GDM1 (cell line): ENCODE measurements around the gene NUTM2D.
A peak's percentile ranks its signal among the peaks of the same experiment; 100 is the strongest.
"Not testable (repeated sequence)": the region's sequence is repeated elsewhere in the genome, so short reads cannot be mapped to it uniquely, and the experiment has no call there.

ENCODE experiments used
- DNase-seq: peaks from one replicate; lab custom pipeline; 2025; lab: John Stamatoyannopoulos, UW

NUTM2D gene, protein sequence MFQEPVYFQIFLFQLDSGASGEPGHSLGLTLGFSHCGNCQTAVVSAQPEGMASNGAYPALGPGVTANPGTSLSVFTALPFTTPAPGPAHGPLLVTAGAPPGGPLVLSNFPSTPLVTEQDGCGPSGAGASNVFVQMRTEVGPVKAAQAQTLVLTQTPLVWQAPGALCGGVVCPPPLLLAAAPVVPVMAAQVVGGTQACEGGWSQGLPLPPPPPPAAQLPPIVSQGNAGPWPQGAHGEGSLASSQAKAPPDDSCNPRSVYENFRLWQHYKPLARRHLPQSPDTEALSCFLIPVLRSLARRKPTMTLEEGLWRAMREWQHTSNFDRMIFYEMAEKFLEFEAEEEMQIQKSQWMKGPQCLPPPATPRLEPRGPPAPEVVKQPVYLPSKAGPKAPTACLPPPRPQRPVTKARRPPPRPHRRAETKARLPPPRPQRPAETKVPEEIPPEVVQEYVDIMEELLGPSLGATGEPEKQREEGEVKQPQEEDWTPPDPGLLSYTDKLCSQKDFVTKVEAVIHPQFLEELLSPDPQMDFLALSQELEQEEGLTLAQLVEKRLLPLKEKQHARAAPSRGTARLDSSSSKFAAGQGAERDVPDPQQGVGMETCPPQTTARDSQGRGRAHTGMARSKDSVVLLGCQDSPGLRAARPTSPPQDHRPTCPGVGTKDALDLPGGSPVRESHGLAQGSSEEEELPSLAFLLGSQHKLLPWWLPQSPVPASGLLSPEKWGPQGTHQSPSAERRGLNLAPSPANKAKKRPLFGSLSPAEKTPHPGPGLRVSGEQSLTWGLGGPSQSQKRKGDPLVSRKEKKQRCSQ

DNA sequence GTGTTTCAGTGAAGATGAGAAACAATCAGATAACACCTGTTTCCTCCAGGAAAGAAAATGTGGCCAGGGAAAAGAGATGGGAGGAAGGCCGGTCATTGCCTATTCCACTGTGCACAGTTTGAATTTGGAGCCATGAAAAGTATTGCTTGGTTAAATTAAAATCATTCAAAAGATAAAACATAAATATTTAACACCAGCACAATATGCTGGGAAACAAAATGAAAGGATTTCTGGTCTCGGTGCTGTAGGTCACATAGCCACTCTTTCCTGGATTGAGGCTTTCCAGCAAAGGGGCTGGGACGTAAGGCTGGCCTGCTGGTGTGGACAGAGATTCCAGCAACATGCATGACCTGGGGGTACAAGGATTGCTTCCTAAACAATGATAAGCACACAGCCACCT, at the start of gene NUTM2D:
Gene NUTM2D, plus strand, starts transcription at position 301 of the 400 bp plus-strand sequence. CDS start 522 bp downstream, outside the sequence.
- not testable (repeated sequence) for DNase-seq

DNA sequence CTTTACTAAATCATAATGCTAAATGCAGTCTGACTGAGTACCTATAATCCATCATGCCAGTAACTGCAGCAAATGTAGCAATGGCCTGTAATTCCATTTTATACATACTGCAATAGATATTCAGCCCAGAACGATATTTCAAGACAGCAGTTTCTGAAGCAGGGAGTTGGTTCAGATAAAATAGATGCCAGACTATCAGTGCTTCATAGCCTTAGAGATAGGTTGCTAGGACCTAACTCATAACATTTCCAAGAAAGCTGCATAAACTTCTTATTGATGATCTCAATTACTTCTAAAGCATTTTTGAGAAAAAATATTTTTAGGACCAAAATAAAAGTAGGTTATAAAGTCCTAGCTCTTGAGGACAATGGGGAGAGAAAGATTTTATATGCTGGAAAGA, 48.8 kb upstream of the NUTM2D start:
- DNase-seq: not testable (repeated sequence)

DNA sequence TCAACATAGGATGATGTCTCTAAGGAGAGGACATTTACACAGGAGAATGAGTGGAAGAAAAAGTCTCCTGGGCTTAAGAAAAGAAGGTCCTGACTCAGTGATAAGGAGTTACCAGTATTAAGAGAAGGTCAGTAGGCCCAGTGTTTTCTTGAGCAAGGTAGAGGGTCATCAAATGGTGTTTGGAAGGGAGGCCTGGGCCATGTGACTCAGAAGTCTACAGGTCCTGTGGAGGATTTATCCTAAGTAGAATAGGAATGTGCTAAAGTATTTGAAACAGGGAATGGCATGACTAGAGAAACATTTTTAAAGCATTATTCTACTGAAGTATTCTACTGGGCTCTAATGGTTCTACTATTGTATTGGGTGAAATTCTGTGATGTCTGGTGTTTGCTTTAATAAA, 47.9 kb upstream of the NUTM2D start:
- not testable (repeated sequence) for DNase-seq

DNA sequence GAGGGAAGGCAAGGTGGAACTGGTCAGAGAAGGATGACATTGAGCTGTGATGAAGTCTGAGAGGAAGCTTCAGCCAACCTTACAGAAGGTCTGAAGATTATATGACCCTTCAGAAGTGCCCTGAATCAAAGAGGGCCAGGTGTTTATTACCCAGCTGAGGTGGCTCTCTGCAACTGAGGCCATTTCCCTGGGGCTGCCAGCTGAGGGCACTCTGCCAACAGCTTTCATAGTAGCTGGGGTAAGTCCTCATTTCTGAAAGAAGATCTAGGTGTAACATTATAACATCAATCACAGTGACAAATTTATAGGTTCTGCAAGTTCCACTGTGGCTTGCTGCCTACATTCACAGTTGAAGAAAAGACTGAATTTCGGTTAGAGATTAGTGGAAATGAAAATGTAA, 46.0 kb upstream of the NUTM2D start:
- DNase-seq: not testable (repeated sequence)

DNA sequence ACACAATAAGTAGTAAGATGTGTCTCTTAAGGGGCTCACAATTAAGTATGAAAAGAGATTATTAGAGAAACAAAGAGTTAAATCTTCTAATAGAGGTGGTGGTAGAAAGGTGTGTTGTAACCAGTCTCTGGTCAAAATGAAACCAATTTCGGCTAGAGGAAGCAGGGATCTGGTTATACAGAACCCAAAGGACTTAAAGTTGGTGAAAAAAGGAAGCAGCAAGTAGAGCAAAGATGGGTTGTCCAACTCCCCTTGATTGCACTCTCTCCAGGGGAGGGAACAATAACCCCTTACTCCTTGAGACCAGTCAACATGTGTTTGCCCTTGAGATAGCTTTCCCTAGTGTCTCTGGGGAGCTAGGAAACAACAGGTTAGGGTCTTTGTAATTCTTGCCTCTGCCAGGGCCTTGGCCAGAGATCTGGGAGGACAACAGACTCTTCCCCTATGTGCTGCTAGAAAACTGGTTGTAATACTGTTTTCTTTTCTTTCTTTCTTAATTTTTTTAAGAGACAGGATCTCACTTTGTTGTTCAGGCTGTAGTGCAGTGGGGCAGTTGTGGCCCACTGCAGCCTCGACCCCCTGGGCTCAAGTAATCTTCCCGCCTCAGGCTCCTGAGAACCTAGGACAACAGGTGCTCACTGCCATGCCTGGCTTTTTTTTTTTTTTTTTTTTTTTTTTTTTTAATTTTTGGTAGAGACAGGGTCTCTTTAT, 43.7 kb upstream of the NUTM2D start:
- not testable (repeated sequence) for DNase-seq

DNA sequence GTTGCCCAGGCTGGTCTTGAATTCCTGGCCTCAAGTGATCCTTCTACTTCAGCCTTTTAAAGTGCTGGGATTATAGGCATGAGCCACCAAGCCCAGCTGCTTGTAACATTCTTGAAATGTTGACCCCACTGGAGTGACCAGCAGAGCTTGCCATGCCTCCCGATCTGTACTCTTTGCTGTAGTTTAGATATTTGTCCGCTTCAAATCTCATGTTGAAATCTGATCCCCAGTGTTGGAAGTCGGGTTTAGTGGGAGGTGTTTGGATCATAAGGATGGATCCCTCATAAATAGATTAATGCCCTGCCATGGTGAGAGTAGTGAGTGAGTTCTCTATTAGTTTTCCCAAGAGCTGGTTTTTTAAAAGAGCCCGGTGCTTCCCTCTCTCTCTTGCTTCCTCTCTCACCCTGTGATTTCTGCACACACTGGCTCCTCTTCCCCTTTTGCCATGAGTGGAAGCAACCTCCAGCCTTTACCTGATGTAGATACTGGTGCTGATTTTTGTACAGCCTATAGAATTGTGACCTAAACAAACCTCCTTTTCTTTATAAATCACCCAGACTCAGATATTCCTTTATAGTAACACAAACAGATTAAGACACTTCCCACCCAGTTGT, 43.1 kb upstream of the NUTM2D start:
- not testable (repeated sequence) for DNase-seq

DNA sequence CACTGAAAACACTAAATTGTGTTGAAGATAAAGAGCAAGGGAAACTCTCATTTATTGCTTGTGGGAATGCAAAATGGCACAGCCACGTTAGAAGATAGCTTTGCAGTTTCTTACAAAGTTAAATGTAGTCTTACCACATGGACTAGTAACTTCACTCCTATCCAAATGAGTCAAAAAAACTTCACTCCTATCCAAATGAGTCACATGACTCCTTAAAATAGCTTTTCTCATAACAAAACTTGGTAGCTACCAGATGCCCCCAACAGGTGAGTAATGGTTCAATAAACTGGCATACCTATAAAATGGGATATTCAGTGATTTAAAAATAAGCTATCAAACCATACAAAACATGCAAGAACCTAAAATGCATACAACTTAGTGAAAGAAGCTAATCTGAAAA, 36.0 kb upstream of the NUTM2D start:
- not testable (repeated sequence) for DNase-seq

DNA sequence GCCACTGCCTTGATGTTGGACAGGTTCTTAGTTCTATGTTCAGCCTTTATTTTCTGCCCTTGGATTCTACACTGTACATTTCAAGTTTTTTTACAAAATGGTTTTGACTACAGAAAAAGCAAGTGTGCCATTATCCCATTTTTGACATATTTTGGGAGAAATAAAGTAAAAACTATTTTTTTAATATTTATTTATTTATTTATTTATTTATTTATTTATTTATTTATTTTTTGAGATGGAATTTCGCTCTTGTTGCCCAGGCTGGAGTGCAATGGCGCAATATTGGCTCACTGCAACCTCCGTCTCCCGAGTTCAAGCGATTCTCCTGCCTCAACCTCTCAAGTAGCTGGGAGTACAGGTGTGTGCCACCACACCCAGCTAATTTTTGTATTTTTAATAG, 33.0 kb upstream of the NUTM2D start:
- not testable (repeated sequence) for DNase-seq

DNA sequence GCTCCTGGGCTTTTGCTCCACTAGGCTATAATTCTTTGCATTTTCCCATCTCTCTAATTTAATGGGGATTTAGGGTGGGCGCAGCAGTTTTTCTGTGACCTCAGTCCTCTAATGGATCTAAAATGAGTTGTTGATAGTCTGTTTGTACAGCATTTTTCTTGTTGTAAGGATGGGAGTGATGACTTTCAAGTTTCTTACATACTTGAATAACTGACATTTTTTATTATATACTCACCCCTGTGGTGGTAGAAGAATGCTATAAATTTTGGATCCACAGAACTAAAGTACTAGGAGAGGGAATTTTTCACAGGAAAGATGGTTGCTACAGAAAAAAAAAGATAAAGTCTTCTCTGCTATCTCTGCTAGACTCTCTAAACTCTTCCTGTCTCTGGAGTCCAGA, 29.6 kb upstream of the NUTM2D start:
- not testable (repeated sequence) for DNase-seq

DNA sequence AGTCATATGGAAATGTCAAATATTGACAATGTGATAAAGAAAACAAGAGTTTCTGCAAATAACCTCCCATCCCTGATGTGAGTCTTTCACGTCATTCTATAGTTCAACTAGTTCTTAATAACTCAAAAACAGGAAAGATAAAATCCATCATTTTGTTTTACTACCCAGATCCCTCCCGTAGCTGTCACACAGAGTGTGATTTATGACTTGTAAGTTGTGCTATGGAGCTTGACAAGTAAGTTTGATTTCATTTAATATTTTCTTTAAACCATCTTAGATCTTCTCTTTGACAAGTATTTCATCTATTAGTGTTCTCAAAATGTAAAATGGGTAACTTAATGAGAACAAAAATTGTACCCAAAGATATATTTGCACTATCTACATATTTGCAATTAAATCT, 28.4 kb upstream of the NUTM2D start:
- not testable (repeated sequence) for DNase-seq

DNA sequence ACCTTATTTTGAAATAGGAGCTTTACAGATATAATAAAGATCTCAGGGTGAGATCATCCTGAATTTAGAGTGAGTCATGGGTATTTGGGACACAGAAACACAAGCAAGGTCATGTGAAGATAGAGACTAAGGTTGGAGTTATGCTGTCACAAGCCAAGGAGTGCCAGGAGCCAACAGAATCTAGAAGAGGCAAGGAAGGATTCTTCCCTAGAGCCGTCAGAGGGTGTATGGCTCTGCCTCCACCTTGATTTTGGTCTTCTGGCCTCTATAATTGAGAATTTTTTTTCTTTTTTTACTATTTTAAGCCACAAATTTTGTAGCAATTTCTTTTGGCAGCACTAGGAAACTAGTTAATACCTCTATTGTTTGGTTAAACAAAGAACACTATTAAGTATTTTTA, 24.9 kb upstream of the NUTM2D start:
- DNase-seq: not testable (repeated sequence)

DNA sequence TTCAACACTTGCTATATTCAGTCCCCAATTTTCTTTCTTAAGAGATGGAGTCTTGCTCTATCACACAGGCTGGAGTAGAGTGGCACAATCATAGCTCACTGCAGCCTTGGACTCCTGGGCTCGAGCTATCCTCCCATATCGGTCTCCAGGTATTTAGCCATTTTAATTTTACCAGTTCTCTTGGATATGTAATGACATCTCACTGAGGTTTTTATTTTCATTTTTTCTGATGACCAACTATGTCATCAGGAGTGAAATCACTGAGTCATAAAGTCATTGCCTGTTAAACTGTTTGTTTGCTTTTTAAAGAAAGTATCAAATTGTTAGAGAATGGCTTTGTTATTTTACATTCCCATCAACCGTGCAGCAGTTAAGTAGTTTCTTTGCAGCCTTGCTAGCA, 17.1 kb upstream of the NUTM2D start:
- not testable (repeated sequence) for DNase-seq

DNA sequence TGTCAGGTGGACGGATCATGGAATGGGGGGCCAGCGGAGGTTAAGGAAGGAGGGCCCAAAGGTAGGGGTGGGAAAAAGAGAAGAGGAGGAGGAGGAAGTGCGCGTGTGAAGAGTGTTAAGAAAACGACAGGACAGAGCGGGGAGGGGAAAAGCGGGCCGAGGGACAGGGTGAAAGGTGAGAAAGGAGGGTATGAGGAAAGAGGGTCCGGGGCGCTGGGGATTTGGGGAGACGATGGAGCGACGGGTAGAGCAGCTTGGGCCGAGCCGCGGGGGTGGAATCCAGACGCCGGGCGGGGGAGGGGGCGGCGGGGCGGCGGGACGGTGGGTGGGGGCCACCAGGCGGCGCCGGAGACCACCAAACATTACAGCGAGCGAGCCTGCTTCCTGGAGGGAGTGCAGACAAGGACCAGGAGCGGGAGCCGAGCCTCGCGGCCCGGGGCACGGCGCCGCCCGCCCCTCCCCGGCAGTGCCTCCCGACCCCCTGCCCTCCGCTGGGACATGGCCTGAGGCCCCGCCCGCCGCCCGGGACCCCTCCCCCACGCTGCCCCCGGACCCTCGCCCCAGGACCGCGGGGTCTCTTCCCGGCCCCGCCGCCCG, 15.9 kb upstream of the NUTM2D start:
- DNase-seq: not testable (repeated sequence)

DNA sequence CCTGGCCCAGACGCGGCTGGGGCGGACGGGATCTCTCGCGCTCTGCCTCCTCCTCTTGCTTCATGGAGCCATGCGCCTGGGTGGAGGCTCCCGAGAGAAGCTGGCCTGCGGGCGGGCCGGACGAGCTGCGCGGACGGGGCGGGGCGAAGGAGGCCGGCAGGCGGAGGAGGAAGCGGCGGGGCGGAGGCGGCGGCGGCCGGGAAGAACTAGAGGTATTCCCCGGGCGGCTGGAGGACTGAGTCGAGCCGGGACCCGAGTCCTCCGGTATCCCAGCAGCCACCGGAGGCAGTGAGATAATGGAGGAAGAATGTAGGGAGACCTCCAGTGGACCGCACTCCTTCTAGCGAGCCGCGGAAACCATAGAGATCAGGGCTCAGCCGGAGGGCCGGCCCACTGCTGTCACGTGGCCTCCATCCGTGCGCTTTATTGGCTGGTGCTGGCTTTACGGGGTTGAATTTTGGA, 15.3 kb upstream of the NUTM2D start:
- DNase-seq: peak; percentile 89

DNA sequence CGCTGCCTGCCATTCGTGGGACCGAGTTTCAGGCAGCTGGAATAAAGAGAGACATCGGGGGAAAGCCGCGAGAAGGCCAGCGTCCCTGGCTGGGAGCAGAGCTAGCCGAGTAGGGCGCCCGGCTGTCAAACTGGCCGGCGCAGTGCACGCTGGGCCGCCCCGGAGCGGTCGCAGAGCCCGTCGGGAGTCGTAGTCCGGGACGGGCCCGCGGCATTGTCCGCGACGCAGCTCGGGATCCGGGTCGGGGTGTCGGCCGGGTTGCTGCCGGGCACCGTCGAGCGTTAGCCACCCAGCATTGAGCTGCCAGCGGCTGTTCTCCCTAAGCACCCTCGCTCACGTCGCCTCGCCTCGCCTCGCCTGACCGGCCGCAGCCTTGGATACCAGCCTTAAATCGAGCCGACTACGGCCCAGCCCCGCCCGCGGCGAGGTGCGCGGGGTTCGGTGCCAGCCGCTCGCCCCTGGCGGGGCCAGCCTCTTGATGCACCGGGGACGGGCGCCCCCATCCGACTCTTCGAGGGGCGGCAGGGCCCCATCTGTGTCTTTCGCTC, 14.8 kb upstream of the NUTM2D start:
- DNase-seq: peak; percentile 77

DNA sequence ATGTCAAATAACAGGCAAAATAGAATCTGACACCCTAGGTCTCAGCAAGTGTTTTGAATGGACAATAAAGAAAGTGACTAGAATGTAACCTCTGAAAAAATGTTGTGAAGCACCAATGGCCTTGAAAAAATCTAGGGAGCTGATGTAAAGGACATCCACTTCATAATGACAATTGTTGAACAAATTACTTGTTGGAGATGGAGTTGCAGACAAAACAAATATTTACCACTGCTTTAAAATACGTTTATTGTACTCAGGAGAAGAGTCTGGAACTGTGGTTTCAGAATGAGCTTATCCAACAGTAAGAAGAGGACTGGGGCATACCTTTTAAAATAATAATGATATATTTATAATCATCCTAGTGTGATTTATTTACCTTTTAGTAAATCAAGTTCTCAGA, 11.8 kb upstream of the NUTM2D start:
- DNase-seq: not testable (repeated sequence)

DNA sequence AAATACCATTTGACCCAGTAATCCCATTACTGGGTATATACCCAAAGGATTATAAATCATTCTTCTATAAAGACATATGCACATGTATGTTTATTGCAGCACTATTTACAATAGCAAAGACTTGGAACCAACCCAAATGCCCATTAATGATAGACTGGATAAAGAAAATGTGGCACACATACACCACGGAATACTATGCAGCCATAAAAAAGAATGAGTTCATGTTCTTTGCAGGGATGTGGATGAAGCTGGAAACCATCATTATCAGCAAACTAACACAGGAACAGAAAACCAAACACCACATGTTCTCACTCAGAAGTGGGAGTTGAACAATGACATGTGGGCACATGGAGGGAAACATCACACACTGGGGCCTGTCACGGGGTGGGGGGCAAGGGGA, 7.4 kb upstream of the NUTM2D start:
- DNase-seq: not testable (repeated sequence)

DNA sequence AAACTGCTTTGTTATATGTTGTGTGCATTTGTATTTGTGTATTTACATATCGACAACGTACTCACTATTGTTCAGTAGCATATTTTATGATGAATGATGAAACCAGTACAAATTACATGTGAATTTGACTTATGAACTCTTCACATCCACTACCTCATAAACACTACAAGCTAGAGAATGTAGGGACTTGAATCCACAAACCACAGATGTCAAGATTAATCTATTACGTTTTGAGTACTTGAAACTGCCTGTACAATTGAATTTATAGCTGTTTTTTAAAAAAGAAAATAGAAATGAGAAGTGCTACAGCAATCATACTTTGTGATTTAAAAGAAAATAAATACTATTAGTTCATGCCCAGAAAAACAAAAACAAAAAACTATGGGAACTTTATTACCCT, 4.7 kb upstream of the NUTM2D start:
- DNase-seq: not testable (repeated sequence)

DNA sequence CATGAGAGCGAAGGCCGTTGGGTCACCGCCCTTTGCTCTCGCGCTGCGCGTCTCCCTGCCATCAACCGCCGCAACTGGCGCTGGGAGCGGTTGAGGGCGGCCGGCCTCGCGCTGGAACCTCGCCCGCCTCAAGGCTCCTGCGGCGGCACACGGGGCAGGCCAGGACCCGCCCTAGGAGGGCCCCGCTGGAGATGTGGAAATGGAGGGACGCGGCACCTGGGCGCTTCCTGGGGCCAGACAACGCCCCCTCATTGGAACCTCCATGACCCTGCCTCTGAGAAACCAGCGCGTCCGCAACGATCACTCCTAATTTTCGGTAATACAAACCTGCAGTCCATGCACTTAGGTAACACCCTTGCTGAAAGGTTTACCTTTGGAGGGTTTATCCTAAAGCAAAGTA, 2.4 kb upstream of the NUTM2D start:
- not testable (repeated sequence) for DNase-seq

DNA sequence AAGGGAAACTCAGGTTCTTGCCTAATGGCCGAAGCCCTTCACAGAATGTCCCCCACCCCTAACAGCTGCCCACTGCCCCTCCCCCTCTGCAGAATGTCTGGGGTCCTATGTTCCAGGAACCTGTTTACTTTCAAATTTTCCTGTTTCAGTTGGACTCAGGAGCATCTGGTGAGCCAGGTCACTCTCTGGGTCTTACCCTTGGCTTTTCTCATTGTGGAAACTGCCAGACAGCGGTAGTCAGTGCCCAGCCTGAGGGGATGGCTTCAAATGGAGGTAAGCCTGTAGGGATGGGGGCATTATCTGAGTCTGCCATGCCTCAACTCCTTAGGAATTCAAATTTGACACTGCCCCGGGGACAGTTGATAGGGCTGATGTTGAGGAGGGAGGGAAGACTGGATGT, 615 bp downstream of the NUTM2D start:
- not testable (repeated sequence) for DNase-seq

DNA sequence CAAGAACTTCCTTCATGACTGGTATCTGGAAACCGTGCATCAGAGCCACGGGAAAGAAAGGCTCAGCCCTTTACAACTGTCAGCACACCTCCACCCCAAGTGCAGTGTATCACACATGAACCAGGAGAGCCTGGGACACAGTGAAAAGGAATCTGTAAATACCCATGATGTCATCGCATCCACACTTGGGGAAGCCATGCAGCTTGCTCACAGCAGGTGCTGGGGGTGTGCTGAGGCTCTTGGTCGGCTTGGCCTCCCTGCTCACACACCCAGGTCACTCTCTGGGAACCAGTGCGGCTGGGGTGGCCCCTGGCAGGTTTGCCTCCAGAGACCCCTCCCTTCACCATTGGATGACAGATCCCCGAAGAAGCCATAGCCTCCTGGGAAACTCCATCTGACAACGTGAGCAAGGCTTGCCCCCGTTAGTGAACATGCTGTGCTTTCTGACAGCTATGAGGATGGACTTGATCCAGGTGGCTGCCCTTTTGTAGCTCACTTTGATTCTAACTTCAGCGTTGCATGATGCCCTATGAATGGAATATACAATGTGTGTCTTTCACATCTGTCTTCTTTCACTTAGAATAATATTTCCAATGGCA, 12.1 kb downstream of the NUTM2D start:
- DNase-seq: not testable (repeated sequence)
